Measurements from ENCODE around the gene MYBBP1A. TPM values are rescaled to one million over a fixed set of nuclear protein-coding genes. Genes with fewer than 3 reads are reported as not detected.

Gene MYBBP1A
- total RNA-seq, 1 donor from 2014 or later = 45.1 TPM

DNA sequence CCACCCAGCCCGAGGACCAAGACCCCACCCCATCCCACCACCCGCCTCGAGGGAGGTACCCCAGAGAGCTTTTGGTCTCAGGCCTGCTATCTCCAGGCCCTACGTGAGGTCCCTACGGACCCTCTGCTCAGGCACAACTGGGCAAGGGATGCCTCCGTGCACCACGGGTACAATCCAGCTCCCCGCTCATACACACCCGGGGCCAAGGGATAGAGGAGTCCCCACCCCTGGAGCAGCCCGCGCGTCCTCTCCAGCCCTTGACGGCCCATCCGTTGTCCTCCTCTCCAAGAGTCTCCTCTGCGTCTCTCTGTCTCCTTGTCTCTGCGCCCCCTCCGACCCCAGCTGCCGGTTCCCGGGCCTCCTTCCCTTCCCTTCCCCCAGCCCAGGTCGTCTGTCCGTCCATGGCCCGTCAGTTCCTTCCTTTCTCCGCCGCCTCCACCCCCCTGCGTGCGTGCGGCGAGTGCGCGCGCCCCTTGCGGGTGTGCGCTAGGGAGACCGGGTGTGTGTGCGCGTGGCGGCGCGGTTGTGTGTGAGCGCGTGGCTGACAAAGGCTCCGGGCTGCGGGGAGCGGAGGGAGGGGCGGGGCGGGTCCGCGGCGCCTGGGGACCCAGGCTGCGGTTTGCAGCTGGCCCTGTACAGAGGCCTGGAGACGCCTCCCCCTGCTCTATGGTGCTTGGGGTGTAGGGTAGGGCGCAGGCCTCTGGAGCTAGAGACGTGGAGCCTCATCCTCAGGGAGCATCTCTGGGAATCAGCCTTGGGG is 55.6 kb downstream of the MYBBP1A start:
- peak; percentile 47 for DNase-seq (ENCODE audit: low spot score)
- ATAC-seq = peak; percentile 11
- intact Hi-C loops (cut with DNase I) = no loop called here

DNA sequence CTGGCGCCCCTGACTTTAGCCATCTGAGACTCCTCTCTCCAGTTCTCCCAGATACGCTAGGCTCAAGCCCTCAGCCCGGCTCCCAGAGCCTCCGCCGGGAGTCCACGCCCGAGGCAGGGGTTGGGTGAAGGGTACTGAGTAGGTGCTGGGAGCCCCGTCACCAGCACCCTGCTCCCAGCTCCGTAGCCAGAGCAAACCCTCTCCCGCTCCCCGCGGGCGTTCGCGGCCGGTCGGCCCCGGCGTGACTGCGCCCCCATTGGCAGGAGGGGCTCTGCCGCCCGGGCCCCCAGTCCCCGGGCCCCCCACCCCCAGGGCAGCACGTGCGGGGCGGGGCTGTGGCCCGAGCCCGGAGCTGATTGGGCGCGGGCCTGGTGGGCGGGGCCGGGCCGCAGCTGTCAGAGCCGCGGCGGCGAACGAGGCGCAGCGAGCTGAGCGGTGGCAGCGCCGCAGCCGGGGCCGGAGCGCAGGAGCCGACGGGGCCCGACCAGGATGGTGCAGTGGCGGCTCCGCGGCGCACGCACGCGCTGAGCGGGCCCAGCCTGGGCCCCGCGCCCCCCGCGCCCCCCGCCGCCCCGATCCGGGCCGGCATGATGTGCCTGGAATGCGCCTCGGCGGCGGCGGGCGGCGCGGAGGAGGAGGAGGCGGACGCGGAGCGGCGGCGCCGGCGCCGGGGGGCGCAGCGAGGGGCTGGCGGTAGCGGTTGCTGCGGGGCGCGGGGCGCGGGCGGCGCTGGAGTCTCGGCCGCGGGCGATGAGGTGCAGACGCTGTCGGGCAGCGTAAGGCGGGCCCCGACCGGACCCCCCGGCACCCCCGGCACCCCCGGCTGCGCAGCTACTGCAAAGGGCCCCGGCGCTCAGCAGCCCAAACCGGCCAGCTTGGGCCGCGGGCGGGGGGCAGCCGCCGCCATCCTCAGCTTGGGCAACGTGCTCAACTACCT is 56.5 kb downstream of the MYBBP1A start, which contains the start of gene SPNS2:
SPNS2 (plus strand) TSS at position 421 of the 937 bp plus-strand sequence; CDS start at position 588, 167 bp downstream.
- ATAC-seq (peak; percentile 84), DNase-seq (ENCODE audit: low spot score) (peak; percentile 69)
- intact Hi-C loops (cut with DNase I) = no loop called here

DNA sequence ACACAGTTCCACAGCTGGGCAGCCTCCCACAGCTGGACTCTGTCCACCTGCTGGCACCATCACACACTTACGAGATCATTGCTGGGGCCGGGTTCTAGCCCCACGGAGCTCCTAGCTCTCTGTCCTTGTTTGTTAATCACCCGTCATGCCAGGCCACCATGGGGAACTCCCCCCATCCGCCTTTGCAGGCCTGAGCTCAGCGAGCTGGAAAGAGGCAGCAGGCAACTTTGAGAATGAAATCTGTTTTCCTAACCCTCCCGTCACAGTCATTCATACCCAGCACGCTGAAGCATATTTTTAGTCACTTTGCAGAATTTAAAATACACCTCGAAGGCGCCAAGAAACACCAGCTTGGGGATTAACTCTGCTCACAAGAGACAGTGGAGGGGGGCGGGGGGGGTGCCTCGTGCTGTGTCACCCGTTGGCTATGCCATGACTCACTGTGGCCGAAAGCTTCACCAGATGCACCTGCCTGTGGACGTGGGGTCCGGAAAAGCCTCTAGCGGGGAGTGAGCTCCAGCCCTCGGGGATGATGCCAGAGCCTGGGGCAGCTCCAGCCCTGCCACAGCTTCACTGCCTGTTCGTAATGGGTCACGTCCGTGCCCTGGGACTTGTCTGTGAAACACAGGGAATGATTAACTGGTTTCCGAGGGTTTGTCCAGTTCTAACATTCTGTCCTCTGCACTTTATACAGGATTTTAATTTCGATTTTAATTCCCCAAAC is 57.9 kb downstream of the MYBBP1A start:
- intact Hi-C loops (cut with DNase I) = no loop called here
- no peak for DNase-seq (ENCODE audit: low spot score)
- no peak for ATAC-seq

DNA sequence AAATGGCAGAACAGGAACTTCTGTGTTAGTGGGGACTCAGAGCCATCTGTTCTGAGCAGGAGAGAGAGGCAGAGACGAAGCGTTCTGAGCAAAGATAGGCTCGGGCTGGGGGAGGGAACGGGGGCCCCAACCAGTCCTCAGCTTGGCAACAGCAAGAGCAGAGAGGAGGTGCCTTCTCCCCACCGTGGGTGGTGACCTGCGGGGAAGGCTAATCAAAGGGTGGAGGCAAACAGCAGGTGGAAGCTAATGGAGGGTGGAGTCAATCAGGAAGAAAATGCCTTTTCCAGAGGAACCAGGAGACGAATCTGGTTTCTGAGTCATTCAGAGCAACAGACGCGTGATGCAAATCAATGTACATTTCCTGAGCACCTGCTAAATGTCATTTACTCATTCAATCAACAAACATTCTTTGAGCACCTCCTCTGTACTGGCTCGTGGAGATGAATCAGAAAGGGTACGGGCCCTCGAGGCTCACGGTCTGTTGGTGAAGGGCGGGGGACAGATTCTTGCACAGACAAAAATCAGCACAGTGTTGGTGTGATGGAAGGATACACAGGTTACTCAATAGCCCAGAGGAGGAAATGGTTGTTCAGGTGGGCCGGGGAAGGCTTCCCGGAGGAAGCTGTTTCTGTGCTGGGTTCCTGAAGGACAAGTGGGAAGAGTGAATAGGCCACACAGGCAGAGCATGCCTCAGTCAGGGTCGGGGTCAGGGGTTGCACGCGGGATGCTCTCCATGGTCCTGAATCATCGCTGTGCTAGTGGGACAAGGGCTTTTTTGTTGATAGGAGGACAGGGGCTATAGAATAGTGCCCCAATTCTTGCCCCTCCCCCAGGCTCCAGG is 62.2 kb downstream of the MYBBP1A start:
- intact Hi-C loops (cut with DNase I) = no loop called here
- ATAC-seq (peak; percentile 56), DNase-seq (ENCODE audit: low spot score) (peak; percentile 73)

DNA sequence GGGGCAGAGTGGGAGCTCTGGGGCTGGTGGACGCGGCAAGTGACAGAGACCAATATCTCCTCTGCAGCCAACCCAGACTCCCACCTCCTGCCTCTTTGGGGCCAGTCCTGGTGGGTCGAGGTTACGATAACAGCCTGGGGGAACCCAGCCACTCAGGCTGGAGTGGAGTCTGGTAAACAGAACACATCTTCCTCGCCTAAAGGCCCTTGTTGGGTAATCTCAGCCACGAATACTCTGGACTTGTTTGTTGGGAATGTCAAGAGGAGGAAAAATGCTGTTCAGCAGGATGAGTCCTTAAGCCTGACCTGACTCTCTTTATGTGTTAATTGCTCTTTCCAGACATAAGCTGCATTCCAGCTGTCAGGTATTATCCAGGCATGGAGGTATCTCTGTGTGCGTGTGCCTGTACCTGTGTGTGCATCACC is 64.5 kb downstream of the MYBBP1A start:
- ATAC-seq (no peak), DNase-seq (ENCODE audit: low spot score) (no peak)
- intact Hi-C loops (cut with DNase I) = no loop called here

DNA sequence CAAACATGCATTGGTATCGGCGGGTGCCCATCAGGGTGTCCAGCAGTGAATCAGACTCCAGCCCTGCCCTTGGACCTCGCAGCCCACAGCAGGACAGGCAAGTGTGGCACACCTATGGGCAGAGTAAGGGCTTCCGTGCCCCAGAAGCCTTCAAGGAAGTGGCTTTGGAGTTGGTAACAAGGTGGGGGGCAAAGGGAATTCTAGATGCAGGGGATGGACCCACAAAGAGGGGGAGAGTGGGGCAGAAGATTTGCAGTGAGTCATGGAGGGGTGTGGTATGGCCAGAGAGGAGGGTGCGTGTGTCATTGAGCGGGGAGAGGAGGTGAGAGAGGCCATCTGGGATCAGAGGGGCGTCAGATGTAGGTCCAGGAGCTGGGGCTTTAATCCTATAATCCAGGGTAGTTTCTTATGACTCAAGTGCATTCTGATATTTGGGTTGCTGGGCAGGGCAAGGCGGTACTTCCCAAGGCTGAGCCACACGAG is 65.0 kb downstream of the MYBBP1A start:
- DNase-seq (ENCODE audit: low spot score) = no peak
- intact Hi-C loops (cut with DNase I) = no loop called here
- no peak for ATAC-seq

DNA sequence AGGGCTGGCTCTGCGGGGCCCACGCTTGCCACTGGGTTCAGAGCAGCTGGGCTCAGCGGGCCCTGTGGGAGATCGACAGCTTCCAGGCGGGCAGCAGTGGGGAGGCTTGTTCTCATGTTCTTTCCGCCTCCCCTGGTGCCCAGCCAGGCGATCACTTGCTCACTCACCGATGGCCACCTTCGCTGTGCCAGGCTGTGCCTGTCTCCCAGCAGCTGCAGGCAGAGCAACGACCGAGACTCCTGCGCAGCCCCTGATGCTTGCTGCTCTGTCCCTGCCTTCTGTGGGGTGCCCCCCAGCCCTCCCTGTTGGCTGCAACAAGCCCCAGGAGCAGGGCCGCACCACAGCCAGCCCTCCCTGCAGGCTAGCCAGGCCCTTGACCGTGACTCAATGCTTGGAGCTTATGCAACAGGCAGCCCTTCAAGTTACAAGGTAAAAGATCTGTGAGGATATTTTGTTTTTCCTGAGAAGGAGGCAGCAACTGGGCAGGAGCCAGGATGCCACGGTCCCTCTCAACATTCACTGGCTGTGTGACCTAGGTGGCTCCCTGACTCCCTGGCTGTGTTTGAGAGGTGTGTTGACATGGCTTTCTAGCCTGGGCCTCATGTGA is 66.1 kb downstream of the MYBBP1A start:
- DNase-seq (ENCODE audit: low spot score) (no peak), ATAC-seq (no peak)
- intact Hi-C loops (cut with DNase I) = no loop called here

Other genes starting within 250 kb of the MYBBP1A start
- 46.7 TPM for gene UBE2G1, start 188.7 kb downstream of the MYBBP1A start, total RNA-seq
- gene SPNS3, start 121.4 kb downstream of the MYBBP1A start, total RNA-seq = 2.0 TPM
- 31.6 TPM for gene SPNS2, start 56.5 kb downstream of the MYBBP1A start, total RNA-seq
- not detected for gene GGT6, start 5.2 kb upstream of the MYBBP1A start, total RNA-seq
- 1.6 TPM for gene SMTNL2, start 29.1 kb upstream of the MYBBP1A start, total RNA-seq
- gene ALOX15, start 86.3 kb upstream of the MYBBP1A start, total RNA-seq = 0.45 TPM
- 40.9 TPM for gene PELP1, start 148.8 kb upstream of the MYBBP1A start, total RNA-seq
- gene ARRB2, start 155.2 kb upstream of the MYBBP1A start, total RNA-seq = 107 TPM
- 14.3 TPM for gene MED11, start 176.0 kb upstream of the MYBBP1A start, total RNA-seq
- gene ZMYND15, start 184.4 kb upstream of the MYBBP1A start, total RNA-seq = 3.3 TPM
- gene CXCL16, start 184.5 kb upstream of the MYBBP1A start, total RNA-seq = 30.3 TPM
- not detected for gene TM4SF5, start 216.5 kb upstream of the MYBBP1A start, total RNA-seq
- 5.4 TPM for gene VMO1, start 231.0 kb upstream of the MYBBP1A start, total RNA-seq
- gene GLTPD2, start 233.6 kb upstream of the MYBBP1A start, total RNA-seq = not detected
- 70.7 TPM for gene PSMB6, start 240.8 kb upstream of the MYBBP1A start, total RNA-seq

Data from sciatic nerve (tissue), 2 donors.